Amygdala (tissue), 56 donors: ENCODE results near the gene SLC9C1.

Experiments used
- DNase-seq, 56 donors: peaks; one replicate each; lab custom pipeline; 2025; lab: John Stamatoyannopoulos, UW

The SLC9C1 gene

GRCh38 chr3:112308151-112308911, 14.3 kb upstream of the SLC9C1 start:
- no peak for DNase-seq

- DNase-seq = no peak
Measured at GRCh38 chr3:112307557-112307956, 13.5 kb upstream of the SLC9C1 start.

GRCh38 chr3:112306825-112307224, 12.8 kb upstream of the SLC9C1 start:
- no peak for DNase-seq

- no peak for DNase-seq
Measured at GRCh38 chr3:112304611-112305010, 10.6 kb upstream of the SLC9C1 start.

GRCh38 chr3:112303764-112304325, 9.8 kb upstream of the SLC9C1 start:
- peak in 13 of 56 donors; percentile 13 to 70 (median 43) for DNase-seq

- DNase-seq = no peak
Measured at GRCh38 chr3:112302881-112303763, 9.1 kb upstream of the SLC9C1 start.

- no peak for DNase-seq
Measured at GRCh38 chr3:112302150-112302830, 8.3 kb upstream of the SLC9C1 start.

- no peak for DNase-seq
Measured at GRCh38 chr3:112298781-112299180, 4.8 kb upstream of the SLC9C1 start.

GRCh38 chr3:112297714-112298113, 3.7 kb upstream of the SLC9C1 start:
- no peak for DNase-seq

GRCh38 chr3:112289011-112289410, 5.0 kb downstream of the SLC9C1 start:
- no peak for DNase-seq

- no peak for DNase-seq
Measured at GRCh38 chr3:112280266-112280665, 13.8 kb downstream of the SLC9C1 start.

GRCh38 chr3:112273536-112273935, 20.5 kb downstream of the SLC9C1 start:
- no peak for DNase-seq

- DNase-seq = no peak
Measured at GRCh38 chr3:112261742-112262141, 32.3 kb downstream of the SLC9C1 start.

GRCh38 chr3:112260563-112260962, 33.5 kb downstream of the SLC9C1 start:
- no peak for DNase-seq

- no peak for DNase-seq
Measured at GRCh38 chr3:112253301-112253971, 40.6 kb downstream of the SLC9C1 start.

- no peak for DNase-seq
Measured at GRCh38 chr3:112247900-112248299, 46.1 kb downstream of the SLC9C1 start.

GRCh38 chr3:112247350-112247749, 46.7 kb downstream of the SLC9C1 start:
- DNase-seq = no peak

GRCh38 chr3:112233083-112233482, 60.9 kb downstream of the SLC9C1 start:
- DNase-seq = no peak

GRCh38 chr3:112231727-112232126, 62.3 kb downstream of the SLC9C1 start:
- no peak for DNase-seq

GRCh38 chr3:112230033-112230432, 64.0 kb downstream of the SLC9C1 start:
- DNase-seq = no peak
